CD1c-positive myeloid dendritic cell (primary cell): ENCODE measurements around the gene ABCD1.
"Not testable (repeated sequence)": the region's sequence is repeated elsewhere in the genome, so short reads cannot be mapped to it uniquely, and the experiment has no call there.

Source experiments
- DNase-seq: peaks from one replicate; pipeline ENCODE4 v3.0.0-alpha.2; 2016; ENCODE audit errors: extremely low spot score

ABCD1 gene

GRCh38 chrX:153734871-153735270 lies 10.2 kb downstream of the ABCD1 start:
- DNase-seq = no peak

GRCh38 chrX:153735274-153735673 lies 10.6 kb downstream of the ABCD1 start:
- DNase-seq = peak; percentile 11

GRCh38 chrX:153736071-153736820 lies 11.6 kb downstream of the ABCD1 start:
- DNase-seq = no peak

- no peak for DNase-seq
Observed at GRCh38 chrX:153736871-153737441, 12.3 kb downstream of the ABCD1 start.

GRCh38 chrX:153738056-153738605 lies 13.5 kb downstream of the ABCD1 start:
- DNase-seq = no peak

GRCh38 chrX:153739754-153740486 lies 15.3 kb downstream of the ABCD1 start:
- DNase-seq = no peak

GRCh38 chrX:153740631-153741222 lies 16.1 kb downstream of the ABCD1 start:
- no peak for DNase-seq

GRCh38 chrX:153741446-153741845 lies 16.8 kb downstream of the ABCD1 start:
- DNase-seq = no peak

GRCh38 chrX:153742111-153742510 lies 17.5 kb downstream of the ABCD1 start:
- not testable (repeated sequence) for DNase-seq

- not testable (repeated sequence) for DNase-seq
Observed at GRCh38 chrX:153742796-153743467, 18.3 kb downstream of the ABCD1 start.

- DNase-seq = not testable (repeated sequence)
Observed at GRCh38 chrX:153743468-153744209, 19.0 kb downstream of the ABCD1 start.

GRCh38 chrX:153744210-153745066 lies 19.8 kb downstream of the ABCD1 start:
- DNase-seq = no peak

- DNase-seq = not testable (repeated sequence)
Observed at GRCh38 chrX:153745067-153745433, 20.4 kb downstream of the ABCD1 start.

- DNase-seq = no peak
Observed at GRCh38 chrX:153746359-153746758, 21.7 kb downstream of the ABCD1 start.

GRCh38 chrX:153746991-153747390 lies 22.3 kb downstream of the ABCD1 start:
- not testable (repeated sequence) for DNase-seq

- DNase-seq = not testable (repeated sequence)
Observed at GRCh38 chrX:153749017-153749416, 24.4 kb downstream of the ABCD1 start.

GRCh38 chrX:153750127-153750774 lies 25.6 kb downstream of the ABCD1 start:
- DNase-seq = no peak

- DNase-seq = no peak
Observed at GRCh38 chrX:153755136-153755535, 30.5 kb downstream of the ABCD1 start.

- no peak for DNase-seq
Observed at GRCh38 chrX:153761863-153762262, 37.2 kb downstream of the ABCD1 start.
